Fibroblast of skin of right biceps (primary cell): Measurements from ENCODE around the gene LRRTM1.

ENCODE experiments used
- DNase-seq: peaks from one replicate; pipeline ENCODE4 v3.0.0-alpha.2; 2013

The LRRTM1 gene

GRCh38 chr2:80303909-80304837 is at the start of gene LRRTM1:
LRRTM1 (minus strand) TSS chr2:80304752; CDS start chr2:80303819, 933 bp downstream.
- DNase-seq, result peak; percentile 29

- DNase-seq, result peak; percentile 69
These were observed 46.7 kb upstream of the LRRTM1 start for GRCh38 chr2:80351231-80351630.

- no peak for DNase-seq
These were observed 44.4 kb upstream of the LRRTM1 start for GRCh38 chr2:80348953-80349352.

- DNase-seq, result no peak
These were observed 43.5 kb upstream of the LRRTM1 start for GRCh38 chr2:80348078-80348477.

GRCh38 chr2:80340022-80340421 is 35.5 kb upstream of the LRRTM1 start:
- no peak for DNase-seq

- DNase-seq, result no peak
These were observed 34.2 kb upstream of the LRRTM1 start for GRCh38 chr2:80338794-80339193.

GRCh38 chr2:80335411-80335810 is 30.9 kb upstream of the LRRTM1 start:
- no peak for DNase-seq

- DNase-seq, result no peak
These were observed 29.3 kb upstream of the LRRTM1 start for GRCh38 chr2:80333886-80334285.

GRCh38 chr2:80330527-80331450 is 26.2 kb upstream of the LRRTM1 start:
- DNase-seq, result no peak

GRCh38 chr2:80329491-80329890 is 24.9 kb upstream of the LRRTM1 start:
- DNase-seq, result no peak

- DNase-seq, result no peak
These were observed 23.6 kb upstream of the LRRTM1 start for GRCh38 chr2:80328159-80328571.

GRCh38 chr2:80326861-80327260 is 22.3 kb upstream of the LRRTM1 start:
- DNase-seq, result no peak

GRCh38 chr2:80326214-80326613 is 21.7 kb upstream of the LRRTM1 start:
- peak; percentile 64 for DNase-seq

GRCh38 chr2:80324525-80324924 is 20.0 kb upstream of the LRRTM1 start:
- no peak for DNase-seq

GRCh38 chr2:80323610-80324009 is 19.1 kb upstream of the LRRTM1 start:
- DNase-seq, result peak; percentile 31

GRCh38 chr2:80322958-80323357 is 18.4 kb upstream of the LRRTM1 start:
- DNase-seq, result no peak

- DNase-seq, result no peak
These were observed 17.9 kb upstream of the LRRTM1 start for GRCh38 chr2:80322311-80322920.

- no peak for DNase-seq
These were observed 7.8 kb upstream of the LRRTM1 start for GRCh38 chr2:80312282-80312839.

- DNase-seq, result no peak
These were observed 6.8 kb upstream of the LRRTM1 start for GRCh38 chr2:80311304-80311703.

GRCh38 chr2:80303006-80303908 is 1.3 kb downstream of the LRRTM1 start:
- DNase-seq, result no peak

GRCh38 chr2:80302314-80303005 is 2.1 kb downstream of the LRRTM1 start:
- DNase-seq, result no peak
